Activated CD4-positive, alpha-beta T cell treated with anti-CD3 and anti-CD28 coated beads for 24 hours (primary cell): Measurements from ENCODE around the gene GRK5.
A peak's percentile ranks its signal among the peaks of the same experiment; 100 is the strongest.
"Not testable (repeated sequence)": the region's sequence is repeated elsewhere in the genome, so short reads cannot be mapped to it uniquely, and the experiment has no call there.

Experiments used
- DNase-seq, 2 donors: peaks; one replicate each; pipeline ENCODE4 v3.0.0-alpha.2; 2020; ENCODE audit warnings: low read depth in 2 of 2

The GRK5 gene

GRCh38 chr10:119250641-119251314 lies 43.4 kb downstream of the GRK5 start:
- no peak for DNase-seq

DNA sequence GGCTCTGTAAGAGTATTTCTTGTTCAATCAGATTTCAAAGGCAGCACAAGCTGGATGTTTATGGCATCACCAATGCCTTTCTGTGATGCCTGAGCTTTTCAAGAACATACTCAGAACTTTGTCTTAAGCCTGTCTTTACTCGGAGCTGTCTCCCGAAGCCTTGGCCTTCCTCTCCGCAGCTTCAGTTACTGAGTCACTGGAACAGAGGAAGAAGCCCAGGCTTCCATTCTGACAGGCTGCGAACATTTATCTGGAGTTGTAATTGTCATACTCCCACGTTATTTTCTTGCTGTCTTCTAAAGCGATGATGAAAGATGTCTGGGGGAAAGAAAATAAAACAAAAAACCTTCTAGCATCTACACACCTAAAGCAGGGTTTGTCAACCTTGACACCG lies 43.9 kb downstream of the GRK5 start:
- DNase-seq, result no peak

DNA sequence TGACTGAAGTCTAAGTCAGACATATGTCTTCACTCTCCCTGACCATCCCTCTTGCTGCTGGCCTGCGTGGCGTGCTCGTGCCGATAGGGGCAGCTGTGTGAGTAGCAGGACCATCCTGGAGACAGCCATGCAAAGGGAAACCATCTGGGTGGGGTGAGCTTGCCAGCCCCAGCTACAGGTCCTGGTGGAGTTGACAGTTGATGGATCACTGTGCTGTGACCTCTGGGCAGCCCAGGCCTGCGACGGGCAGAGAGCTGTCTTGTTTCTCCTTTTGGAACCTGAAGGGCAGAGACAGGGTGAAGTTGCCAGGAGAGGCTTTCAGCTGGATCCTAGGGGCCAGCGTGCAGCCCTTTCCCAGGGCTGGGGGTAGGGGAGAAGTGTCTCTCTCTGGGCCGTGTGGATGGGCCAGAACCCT lies 44.7 kb downstream of the GRK5 start:
- no peak for DNase-seq

- DNase-seq, result no peak
Measured at GRCh38 chr10:119252470-119253151, 45.2 kb downstream of the GRK5 start.

- peak in 1 of 2 donors; percentile 46 for DNase-seq
Measured at GRCh38 chr10:119253433-119254174, 46.2 kb downstream of the GRK5 start.

GRCh38 chr10:119254335-119254734 lies 47.0 kb downstream of the GRK5 start:
- no peak for DNase-seq

DNA sequence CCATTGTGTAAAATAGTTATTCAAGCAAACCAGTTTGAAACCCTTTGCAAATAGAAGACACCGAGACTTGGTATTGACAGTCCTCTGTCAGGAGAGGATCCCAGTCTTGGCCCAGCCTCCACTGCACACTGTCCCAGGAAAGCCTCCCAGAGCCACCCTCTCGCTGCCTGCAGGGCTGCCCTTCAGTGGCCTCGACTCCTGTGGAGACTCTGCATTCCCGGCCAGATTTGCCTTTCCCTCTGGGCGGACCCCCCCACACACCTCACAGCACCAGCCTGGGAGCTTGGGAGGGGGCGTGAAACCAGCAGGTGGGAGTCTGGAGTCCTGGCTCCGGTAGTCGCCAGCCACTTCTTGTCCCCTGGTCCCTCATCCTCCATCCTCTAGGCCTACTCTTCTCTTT lies 48.7 kb downstream of the GRK5 start:
- no peak for DNase-seq

GRCh38 chr10:119256897-119257296 lies 49.5 kb downstream of the GRK5 start:
- DNase-seq, result no peak

DNA sequence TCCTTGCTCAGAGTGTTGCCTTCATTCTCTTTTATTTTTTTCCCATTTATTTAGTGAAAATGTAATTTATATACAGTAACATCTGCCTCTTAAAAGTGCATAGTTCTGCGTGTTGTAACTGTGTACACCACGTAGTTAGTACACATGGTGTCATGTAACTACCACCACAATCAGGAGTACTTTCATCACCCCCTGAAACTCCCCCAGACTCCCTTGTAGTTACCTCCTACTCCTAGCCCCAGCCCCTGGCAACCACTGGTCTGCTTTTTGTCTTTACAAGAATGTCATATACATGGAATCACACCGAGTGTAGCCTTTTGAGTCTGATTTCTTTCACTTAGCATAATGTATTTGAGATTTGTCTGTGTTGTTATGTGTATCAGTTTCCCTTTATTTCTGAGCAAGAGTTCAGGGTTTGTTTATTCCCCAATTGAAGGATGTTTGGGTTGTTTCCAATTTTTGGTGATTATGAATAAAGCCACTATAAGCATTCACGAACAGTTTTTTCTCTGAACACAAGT lies 50.6 kb downstream of the GRK5 start:
- DNase-seq, result no peak

DNA sequence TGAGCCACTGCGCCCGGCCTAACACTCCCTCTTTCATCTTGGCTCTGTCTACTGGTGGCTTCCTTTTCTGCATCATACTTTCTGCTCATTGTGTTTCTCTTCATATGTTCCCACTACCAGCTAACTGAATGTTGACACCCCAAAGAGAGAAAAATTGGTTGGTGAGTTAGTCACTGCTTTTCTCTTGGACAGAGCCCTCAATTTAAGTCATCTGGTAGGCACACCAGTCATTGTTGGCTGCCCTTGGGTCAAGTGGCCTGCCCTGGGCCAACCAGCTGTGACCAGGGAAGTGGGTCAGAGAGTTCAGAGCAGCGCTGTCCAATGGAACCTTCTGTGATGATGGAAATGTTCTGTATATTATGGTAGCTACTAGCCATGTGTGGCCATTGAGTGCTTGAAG lies 52.0 kb downstream of the GRK5 start:
- DNase-seq, result no peak

- not testable (repeated sequence) for DNase-seq
Measured at GRCh38 chr10:119261016-119261415, 53.6 kb downstream of the GRK5 start.

DNA sequence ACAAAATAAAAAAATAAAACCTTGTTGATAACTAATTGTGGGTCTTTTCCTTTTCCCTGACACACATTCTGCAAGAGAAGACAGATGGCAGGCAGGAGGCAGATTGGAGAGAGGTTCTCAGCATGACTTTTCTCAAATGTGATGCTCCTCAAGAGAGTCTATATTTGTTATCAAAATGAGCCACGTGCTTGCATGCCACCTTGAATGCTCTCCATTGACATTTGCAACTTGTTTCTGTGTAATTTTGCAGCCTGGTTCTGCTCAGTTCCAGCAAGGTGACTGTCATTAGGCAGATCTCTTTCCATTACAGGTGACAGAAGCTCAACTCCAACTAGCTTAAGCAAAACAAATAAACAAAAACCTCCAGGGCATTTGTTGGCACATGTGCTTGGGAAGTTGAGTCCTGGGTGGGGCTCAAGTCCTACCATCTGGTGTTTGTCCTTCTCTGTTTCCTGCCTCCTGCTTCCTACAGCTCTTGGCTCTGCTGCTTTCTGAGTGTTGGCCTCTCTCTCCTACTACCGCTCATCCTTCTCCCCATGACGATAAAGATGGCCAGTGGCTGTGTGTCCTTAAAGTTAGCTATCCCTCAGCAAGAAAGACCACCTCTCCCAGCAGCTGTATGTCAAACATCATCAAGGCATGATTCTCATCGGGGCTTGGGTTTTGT lies 56.7 kb downstream of the GRK5 start:
- no peak for DNase-seq

DNA sequence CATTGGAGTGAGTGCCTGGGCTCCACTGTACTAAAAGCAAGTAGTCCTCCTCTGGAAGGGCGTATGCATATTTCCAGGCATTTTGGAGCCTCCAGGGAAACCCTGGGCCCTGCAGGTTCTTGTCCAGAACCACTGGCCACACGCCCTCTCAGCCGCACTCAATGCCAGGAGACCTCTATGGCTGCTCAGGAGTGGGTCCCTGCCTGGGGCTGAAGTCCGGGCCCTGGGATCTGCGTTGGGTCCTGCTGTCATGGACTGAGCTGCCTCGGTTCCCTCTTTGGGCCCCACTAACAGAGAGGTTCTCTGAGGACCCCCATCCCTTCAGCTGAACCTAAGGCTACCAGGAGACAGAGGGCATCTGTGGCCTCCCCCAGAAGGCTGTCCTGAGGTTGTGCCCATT lies 58.3 kb downstream of the GRK5 start:
- DNase-seq, result no peak

DNA sequence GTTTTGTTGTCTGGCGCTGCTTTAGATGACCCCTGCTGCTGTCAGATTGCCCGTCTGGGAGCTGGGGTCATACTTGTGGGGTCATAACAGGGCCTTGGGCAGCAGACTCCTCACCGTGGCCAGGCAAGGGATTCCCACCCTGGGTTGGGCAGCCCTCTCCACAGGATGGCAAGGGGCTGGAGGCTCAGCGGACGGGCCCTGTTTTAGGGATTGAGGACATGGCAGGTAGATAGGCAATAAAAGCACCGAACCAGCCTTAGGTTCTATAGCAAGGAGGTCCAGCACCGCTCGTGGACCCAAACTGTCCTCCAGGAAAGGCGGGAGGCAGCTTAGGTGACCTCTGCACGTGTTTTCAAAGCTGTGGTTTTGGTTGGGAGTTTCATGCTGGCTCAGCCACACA lies 60.0 kb downstream of the GRK5 start:
- no peak for DNase-seq

GRCh38 chr10:119268428-119268827 lies 61.1 kb downstream of the GRK5 start:
- DNase-seq, result no peak

GRCh38 chr10:119268871-119269506 lies 61.6 kb downstream of the GRK5 start:
- DNase-seq, result no peak

- DNase-seq, result no peak
Measured at GRCh38 chr10:119269737-119270136, 62.4 kb downstream of the GRK5 start.

GRCh38 chr10:119270762-119271366 lies 63.5 kb downstream of the GRK5 start:
- DNase-seq, result no peak

DNA sequence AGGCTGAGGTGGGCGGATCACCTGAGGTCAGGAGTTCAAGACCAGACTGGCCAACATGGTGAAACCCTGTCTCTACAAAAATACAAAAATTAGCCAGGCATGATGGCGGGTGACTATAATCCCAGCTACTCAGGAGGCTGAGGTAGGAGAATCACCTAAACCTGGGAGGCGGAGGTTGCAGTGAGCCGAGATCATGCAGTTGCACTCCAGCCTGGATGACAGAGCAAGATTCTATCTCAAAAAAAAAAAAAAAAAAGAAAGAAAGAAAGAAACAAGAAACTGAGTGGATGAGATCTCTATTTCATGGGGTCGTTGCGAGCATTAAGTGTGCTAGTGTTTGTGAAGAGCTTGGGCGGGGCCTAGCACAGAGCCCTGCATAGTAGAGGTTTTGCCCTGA lies 65.0 kb downstream of the GRK5 start:
- DNase-seq, result not testable (repeated sequence)

- DNase-seq, result no peak
Measured at GRCh38 chr10:119272736-119273135, 65.4 kb downstream of the GRK5 start.

DNA sequence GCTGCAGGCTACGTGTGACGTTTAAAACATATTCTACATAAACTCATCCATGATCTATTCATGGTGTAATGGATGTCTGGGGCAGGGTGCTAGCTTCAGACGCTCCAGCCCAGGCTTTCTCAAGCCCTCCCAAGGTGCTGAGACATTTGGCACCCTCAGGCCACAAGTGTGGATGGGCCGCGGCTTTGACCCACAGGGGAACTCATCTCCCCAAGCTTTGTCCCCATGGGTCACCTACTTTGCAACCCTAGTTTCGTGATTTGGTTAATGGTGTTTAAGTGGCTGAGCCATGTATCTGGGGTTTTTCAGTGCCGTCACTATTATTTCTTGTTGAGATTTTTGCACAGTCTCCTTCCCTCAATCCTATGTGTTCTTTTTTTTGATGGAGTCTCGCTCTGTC lies 66.0 kb downstream of the GRK5 start:
- no peak for DNase-seq
